ENCODE results near the gene CR1.

DNA sequence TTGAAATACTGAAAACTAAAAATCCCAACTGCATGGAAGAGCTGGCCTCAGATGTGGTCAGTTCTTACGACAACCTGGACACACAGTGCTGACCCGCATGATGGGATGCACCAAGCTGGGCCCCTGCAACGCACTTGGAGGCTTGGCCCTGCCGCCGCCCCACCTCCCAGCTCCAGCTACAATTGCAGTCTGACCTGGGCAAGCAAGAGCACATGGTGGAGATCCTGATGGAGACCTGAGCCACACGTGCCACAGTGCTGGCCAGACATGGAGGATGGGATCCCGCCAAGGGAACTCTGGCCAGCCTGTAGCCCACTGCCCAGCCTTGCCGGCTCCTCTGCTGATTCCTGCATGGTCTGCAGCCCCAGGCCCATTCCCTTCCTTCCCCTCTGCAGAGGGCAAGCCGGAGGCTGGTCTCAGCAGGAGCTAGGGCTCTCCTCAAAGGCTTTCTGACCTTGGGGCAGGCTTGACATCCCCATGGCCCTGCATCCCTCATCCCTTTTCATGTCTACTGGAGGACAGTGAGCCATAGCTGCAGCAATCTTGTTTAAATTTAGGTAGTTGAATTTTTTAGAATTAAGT, 163.0 kb downstream of the CR1 start:
- TF ChIP-seq, protein P1, sequence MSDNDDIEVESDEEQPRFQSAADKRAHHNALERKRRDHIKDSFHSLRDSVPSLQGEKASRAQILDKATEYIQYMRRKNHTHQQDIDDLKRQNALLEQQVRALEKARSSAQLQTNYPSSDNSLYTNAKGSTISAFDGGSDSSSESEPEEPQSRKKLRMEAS (IDR thresholded peaks at IDR 0.05; ENCODE audit: low read depth, low read length): no peak
- TF ChIP-seq, protein P2, sequence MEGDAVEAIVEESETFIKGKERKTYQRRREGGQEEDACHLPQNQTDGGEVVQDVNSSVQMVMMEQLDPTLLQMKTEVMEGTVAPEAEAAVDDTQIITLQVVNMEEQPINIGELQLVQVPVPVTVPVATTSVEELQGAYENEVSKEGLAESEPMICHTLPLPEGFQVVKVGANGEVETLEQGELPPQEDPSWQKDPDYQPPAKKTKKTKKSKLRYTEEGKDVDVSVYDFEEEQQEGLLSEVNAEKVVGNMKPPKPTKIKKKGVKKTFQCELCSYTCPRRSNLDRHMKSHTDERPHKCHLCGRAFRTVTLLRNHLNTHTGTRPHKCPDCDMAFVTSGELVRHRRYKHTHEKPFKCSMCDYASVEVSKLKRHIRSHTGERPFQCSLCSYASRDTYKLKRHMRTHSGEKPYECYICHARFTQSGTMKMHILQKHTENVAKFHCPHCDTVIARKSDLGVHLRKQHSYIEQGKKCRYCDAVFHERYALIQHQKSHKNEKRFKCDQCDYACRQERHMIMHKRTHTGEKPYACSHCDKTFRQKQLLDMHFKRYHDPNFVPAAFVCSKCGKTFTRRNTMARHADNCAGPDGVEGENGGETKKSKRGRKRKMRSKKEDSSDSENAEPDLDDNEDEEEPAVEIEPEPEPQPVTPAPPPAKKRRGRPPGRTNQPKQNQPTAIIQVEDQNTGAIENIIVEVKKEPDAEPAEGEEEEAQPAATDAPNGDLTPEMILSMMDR (IDR thresholded peaks at IDR 0.05; ENCODE audit: low read depth, low read length): no peak
- no peak for TF ChIP-seq MYC (IDR thresholded peaks at IDR 0.05; ENCODE audit: low read depth, low read length)
